K562 (cell line): Measurements from ENCODE around the gene MAGEB6. TPM values are rescaled to one million over a fixed set of nuclear protein-coding genes. Genes with fewer than 3 reads are reported as not detected.

Experiments used
- ATAC-seq: fragments of 200-7000 bp; cut with Tn5 transposase; 3 replicates; pipeline ENCODE4 v1.9.1; 2020; ENCODE audit warnings: moderate library complexity
- Bru-seq: library from RNA; stranded (reverse); fragments of 400-500 nt; gene quantifications from one replicate; lab custom pipeline; 2021; lab: Mats Ljungman, UMichigan
- BruChase-seq, 2 experiments: library from RNA; stranded (reverse); fragments of 400-500 nt; gene quantifications; one replicate each; lab custom pipeline; 2021; lab: Mats Ljungman, UMichigan
- BruUV-seq: library from RNA; stranded (reverse); fragments of 400-500 nt; replicated peaks from 2 replicates; lab custom pipeline; 2021; lab: Mats Ljungman, UMichigan
- CTCF ChIA-PET: fragments of 300-600 bp; formaldehyde crosslinking; extraction: SDS; loops from one replicate; lab custom pipeline; 2021; ENCODE audit warnings: low intra/inter-chr PET ratio; lab: Yijun Ruan, JAX
- POLR2A ChIA-PET: fragments of 300-600, 350-650 bp; sonication (Branson Sonifier 250); formaldehyde crosslinking; extraction: SDS; loops from one replicate; lab custom pipeline; 2021; ENCODE audit warnings: antibody characterized with exemption, inconsistent platforms; lab: Yijun Ruan, JAX
- DNase-seq, 4 experiments: peaks; one replicate each; pipeline versions ENCODE4 v3.0.0 to v3.0.0-alpha.2; 2011 to 2018; ENCODE audit warnings: low spot score in 3 of 4, mixed read lengths in 3 of 4; ENCODE audit errors: extremely low read depth in 1 of 4
- FAIRE-seq: peaks from 2 replicates; lab custom pipeline; 2011; peaks lifted over from hg19 to GRCh38; lab: Jason Lieb, UNC
- H2AFZ ChIP-seq: 2 replicates; pipeline ENCODE4 v1.6.0; 2011; ENCODE audit warnings: low read depth, low read length, control low read depth, inconsistent platforms
- H3K27ac ChIP-seq: fragments of 200-600 bp; 3 replicates; pipeline ENCODE4 v1.8.0; 2011; ENCODE audit warnings: low read depth, mild to moderate bottlenecking, control low read depth, inconsistent platforms, low read length, moderate library complexity, mixed read lengths; ENCODE audit errors: extremely low read depth
- H3K27me3 ChIP-seq, 2 experiments: fragments of 300-600 bp in 1 of 2; 2 replicates in 1 of 2; 3 replicates in 1 of 2; pipeline versions ENCODE4 v1.6.0 to v1.8.0; 2011; ENCODE audit warnings: inconsistent platforms in 2 of 2, low read length in 2 of 2, mild to moderate bottlenecking in 1 of 2, mixed read lengths in 1 of 2, moderate library complexity in 1 of 2; ENCODE audit not compliant: control insufficient read depth in 2 of 2, insufficient read depth in 2 of 2
- H3K36me3 ChIP-seq: fragments of 300-600 bp; 3 replicates; pipeline ENCODE4 v1.8.0; 2011; ENCODE audit warnings: mild to moderate bottlenecking, low read length, inconsistent platforms; ENCODE audit not compliant: control insufficient read depth, insufficient read depth
- H3K4me1 ChIP-seq, 2 experiments: fragments of 200-600 bp in 1 of 2; replicated peaks in 1 of 2; 2 replicates in 1 of 2; 3 replicates in 1 of 2; pipeline versions ENCODE4 v1.5.1 to v1.8.0; 2011; ENCODE audit warnings: inconsistent platforms in 2 of 2, low read length in 2 of 2, mild to moderate bottlenecking in 1 of 2, mixed read lengths in 1 of 2, moderate library complexity in 1 of 2; ENCODE audit not compliant: control insufficient read depth in 2 of 2, insufficient read depth in 2 of 2
- H3K4me2 ChIP-seq: 2 replicates; pipeline ENCODE4 v1.6.1; 2011; ENCODE audit warnings: low read length, control low read depth, inconsistent platforms, mixed read lengths; ENCODE audit not compliant: insufficient read depth
- H3K4me3 ChIP-seq: fragments of 200-600 bp; sonication (generic), shearing (Covaris generic); 2 replicates; pipeline ENCODE4 v1.5.1; 2016; ENCODE audit warnings: control low read depth, inconsistent platforms
- H3K79me2 ChIP-seq: fragments of 200-600 bp; 3 replicates; pipeline ENCODE4 v1.8.0; 2011; ENCODE audit warnings: low read length, inconsistent platforms; ENCODE audit not compliant: control insufficient read depth, insufficient read depth
- H3K9ac ChIP-seq, 2 experiments: 2 replicates each; pipeline versions ENCODE4 v1.6.0 to v1.6.1; 2011; ENCODE audit warnings: low read depth in 2 of 2, low read length in 2 of 2, control low read depth in 1 of 2, inconsistent platforms in 1 of 2, mild to moderate bottlenecking in 1 of 2, mixed read lengths in 1 of 2; ENCODE audit not compliant: insufficient read depth in 1 of 2
- H3K9me1 ChIP-seq: one replicate; pipeline ENCODE4 v1.6.0; 2011; ENCODE audit warnings: inconsistent platforms, mild to moderate bottlenecking, low read length, moderate library complexity; ENCODE audit not compliant: control insufficient read depth, insufficient read depth
- H3K9me3 ChIP-seq: replicated peaks from 2 replicates; pipeline ENCODE4 v1.5.1; 2011; ENCODE audit warnings: low read depth, low read length, inconsistent platforms; ENCODE audit not compliant: control insufficient read depth, insufficient read depth
- H4K20me1 ChIP-seq: replicated peaks from 2 replicates; pipeline ENCODE4 v1.6.1; 2011; ENCODE audit warnings: low read length, inconsistent platforms, mixed read lengths; ENCODE audit not compliant: control insufficient read depth, insufficient read depth
- BDP1 ChIP-seq: IDR thresholded peaks from 3 replicates; pipeline ENCODE4 v1.6.1; 2011; ENCODE audit not compliant: insufficient read length, insufficient read depth
- COPS2 ChIP-seq: fragments of 450-650 bp; conservative IDR thresholded peaks from 2 replicates; pipeline ENCODE4 v1.6.1; 2016; ENCODE audit warnings: mild to moderate bottlenecking, moderate library complexity
- DDX20 ChIP-seq: fragments of 450-650 bp; IDR thresholded peaks from 2 replicates; pipeline ENCODE4 v1.6.1; 2016; ENCODE audit warnings: missing genetic modification characterization, low read depth, mild to moderate bottlenecking, missing compliant biosample characterization, moderate library complexity
- WGBS: fragments of 100-300 bp; shearing (Covaris generic); methylation state at CpG from one replicate; pipeline ENCODE4 v1.1.6; 2016; ENCODE audit warnings: low coverage, mixed read lengths; ENCODE audit not compliant: insufficient coverage; ENCODE audit errors: missing lambda C conversion rate; 5-methylcytosine and 5-hydroxymethylcytosine counted together
- in situ Hi-C: fragments of 300-500 bp; cut with MboI; formaldehyde crosslinking; loops from 4 replicates; pipeline ENCODE4 v1.15.0; 2018; ENCODE audit warnings: inconsistent platforms, mixed read lengths
- intact Hi-C: fragments of 100-400 bp; cut with micrococcal nuclease; formaldehyde crosslinking; loops from 2 replicates; pipeline ENCODE4 v1.14.2; 2022
- long read RNA-seq, 3 experiments: library from polyadenylated mRNA in 2 of 3; library from RNA in 1 of 3; unstranded in 2 of 3; stranded (forward) in 1 of 3; transcript quantifications; one replicate each; pipeline ENCODE4 v2.0.0, GENCODE V29; 2019 to 2022
- polyA minus RNA-seq, 3 experiments: library from RNA; depleted of rRNA, polyadenylated mRNA; stranded (reverse); fragments of >200 nt; gene quantifications; 2 replicates each; pipeline ENCODE4 v1.2.3, GENCODE V29; 2011
- polyA plus RNA-seq, 8 experiments: library from polyadenylated mRNA; depleted of rRNA in 4 of 8; stranded (reverse) in 5 of 8; unstranded in 3 of 8; fragments of >200 nt; fragmentation: Nextera tagmentation in 2 of 8; fragmentation: Illumina TruSeq in 1 of 8; extraction: Ambion mirVana in 2 of 8; extraction: Trizol in 1 of 8; gene quantifications; 2 replicates each; pipeline versions ENCODE4 v1.2.1 to v1.2.3, GENCODE V29; 2011 to 2014; ENCODE audit warnings: inconsistent platforms in 1 of 8, missing spikeins in 1 of 8
- total RNA-seq, 7 experiments: library from RNA; depleted of rRNA in 6 of 7; stranded (reverse); fragments of >200 nt in 6 of 7; fragmentation: Illumina TruSeq in 2 of 7; extraction: Trizol in 2 of 7; gene quantifications; 2 replicates each; pipeline versions ENCODE4 v1.2.1 to v1.2.3, GENCODE V29; 2011 to 2021; ENCODE audit warnings: low replicate concordance in 1 of 7
- TF ChIP-seq, protein P1 (sequence below): fragments of 200-800 bp; sonication (Bioruptor generic); IDR thresholded peaks from 2 replicates; pipeline ENCODE4 v1.6.1; 2017; ENCODE audit warnings: missing genetic modification characterization, missing compliant biosample characterization

MAGEB6 gene, protein sequence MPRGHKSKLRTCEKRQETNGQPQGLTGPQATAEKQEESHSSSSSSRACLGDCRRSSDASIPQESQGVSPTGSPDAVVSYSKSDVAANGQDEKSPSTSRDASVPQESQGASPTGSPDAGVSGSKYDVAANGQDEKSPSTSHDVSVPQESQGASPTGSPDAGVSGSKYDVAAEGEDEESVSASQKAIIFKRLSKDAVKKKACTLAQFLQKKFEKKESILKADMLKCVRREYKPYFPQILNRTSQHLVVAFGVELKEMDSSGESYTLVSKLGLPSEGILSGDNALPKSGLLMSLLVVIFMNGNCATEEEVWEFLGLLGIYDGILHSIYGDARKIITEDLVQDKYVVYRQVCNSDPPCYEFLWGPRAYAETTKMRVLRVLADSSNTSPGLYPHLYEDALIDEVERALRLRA
- total RNA-seq (2011; cell fraction: chromatin; rRNA removed; ENCODE audit: low replicate concordance), result not detected in 2 replicates
- not detected in 2 replicates for total RNA-seq (2011; cell fraction: nucleolus; rRNA removed)
- total RNA-seq (2011; cell fraction: nucleoplasm; rRNA removed), result not detected in 2 replicates
- total RNA-seq (2014; rRNA removed), result 0.14 TPM in 1 of 2 replicates, not detected in the other
- 0.13 and 0.18 TPM in 2 replicates for total RNA-seq (2014; rRNA removed; fragmentation: Illumina TruSeq; extraction: Trizol)
- total RNA-seq (2015; rRNA removed; fragmentation: Illumina TruSeq; extraction: Trizol), result 0.11 TPM in 2 replicates
- 0.11 TPM in 1 of 2 replicates, not detected in the other for total RNA-seq (2021)
- 0.04 and 0.11 TPM in 2 replicates for polyA plus RNA-seq (2011; rRNA removed)
- 0.12 TPM in 1 of 2 replicates, not detected in the other for polyA plus RNA-seq (2011; cell fraction: cytosol; rRNA removed)
- 0.07 TPM in 1 of 2 replicates, not detected in the other for polyA plus RNA-seq (2011; cell fraction: nucleus; rRNA removed)
- polyA plus RNA-seq (2012), result 0.18 and 0.46 TPM in 2 replicates
- 0.19 TPM in 1 of 2 replicates, not detected in the other for polyA plus RNA-seq (2014; fragmentation: Illumina TruSeq; extraction: Trizol)
- under 1 TPM; 0.07 TPM for polyA plus RNA-seq (2014; fragmentation: Nextera tagmentation; extraction: Ambion mirVana)
- polyA plus RNA-seq (2014; rRNA removed), result 0.15 TPM in 1 of 2 replicates, not detected in the other
- 0.11 TPM in 1 of 2 replicates, not detected in the other for polyA minus RNA-seq (2011; rRNA and poly(A)+ RNA removed)
- polyA minus RNA-seq (2011; cell fraction: cytosol; rRNA and poly(A)+ RNA removed), result not detected in 2 replicates
- polyA minus RNA-seq (2011; cell fraction: nucleus; rRNA and poly(A)+ RNA removed), result not detected in 2 replicates
- Bru-seq, nascent RNA, result not detected
- BruChase-seq, experiment 1, labeled RNA remaining after a 2-hour chase, result percentile 16 among the genes with signal in this experiment
- BruChase-seq, experiment 2, labeled RNA remaining after a 6-hour chase, result percentile 17 among the genes with signal in this experiment
- long read RNA-seq, experiment 1, partial matches to known transcripts, result 0 of 4 reads
- long read RNA-seq, experiment 1, other reads (novel, unspliced or antisense), result 4 of 4 reads
- long read RNA-seq, experiment 2, result 0 reads
- long read RNA-seq, experiment 3, result 0 reads

DNA sequence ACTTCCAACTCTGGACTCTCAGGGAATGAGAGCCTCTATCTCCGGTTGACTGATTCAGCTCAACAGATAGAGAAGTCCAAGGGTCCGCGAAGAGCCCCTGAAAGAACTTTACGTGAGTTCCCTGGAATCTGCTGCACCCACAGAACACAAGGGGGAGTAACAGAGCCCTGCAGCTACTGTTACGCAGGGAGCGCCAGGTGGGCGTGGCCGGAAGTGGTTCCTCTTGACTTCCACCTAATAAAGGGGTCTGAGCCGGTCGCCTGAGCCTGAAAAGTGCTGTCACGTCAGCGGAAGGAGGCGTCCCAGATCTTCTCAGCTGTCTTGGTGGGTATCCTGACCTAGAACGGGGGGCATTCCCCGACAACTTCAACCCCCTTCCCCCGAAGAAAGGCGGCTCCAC, at the start of gene MAGEB6:
Gene MAGEB6, plus strand, starts transcription at position 237 of the 400 bp plus-strand sequence. CDS start 1,407 bp downstream, outside the sequence.
- in situ Hi-C loops (no loop called here), intact Hi-C loops (no loop called here)
- ATAC-seq, result no peak
- DNase-seq, result peak in 1 of 4 experiments; percentile 0
- Histone ChIP-seq H3K9ac (no peak within 1 kb of the TSS), H3K79me2 (no peaks in the 10 kb centered on the region), H3K4me2 (no peak within 1 kb of the TSS), H3K4me1 (no peaks in the 10 kb centered on the region), H2AFZ (no peak within 1 kb of the TSS), H4K20me1 (no peaks in the 10 kb centered on the region), H3K9me1 (no peaks in the 10 kb centered on the region), H3K4me3 (no peak within 1 kb of the TSS), H3K36me3 (no peaks in the 10 kb centered on the region), H3K27ac (no peak within 1 kb of the TSS), H3K27me3 (no peaks in the 10 kb centered on the region), H3K9me3 (no peaks in the 10 kb centered on the region)
- no peak for FAIRE-seq
- no peak for TF ChIP-seq BDP1
- no peak for TF ChIP-seq DDX20 (tag)
- TF ChIP-seq, protein P1, sequence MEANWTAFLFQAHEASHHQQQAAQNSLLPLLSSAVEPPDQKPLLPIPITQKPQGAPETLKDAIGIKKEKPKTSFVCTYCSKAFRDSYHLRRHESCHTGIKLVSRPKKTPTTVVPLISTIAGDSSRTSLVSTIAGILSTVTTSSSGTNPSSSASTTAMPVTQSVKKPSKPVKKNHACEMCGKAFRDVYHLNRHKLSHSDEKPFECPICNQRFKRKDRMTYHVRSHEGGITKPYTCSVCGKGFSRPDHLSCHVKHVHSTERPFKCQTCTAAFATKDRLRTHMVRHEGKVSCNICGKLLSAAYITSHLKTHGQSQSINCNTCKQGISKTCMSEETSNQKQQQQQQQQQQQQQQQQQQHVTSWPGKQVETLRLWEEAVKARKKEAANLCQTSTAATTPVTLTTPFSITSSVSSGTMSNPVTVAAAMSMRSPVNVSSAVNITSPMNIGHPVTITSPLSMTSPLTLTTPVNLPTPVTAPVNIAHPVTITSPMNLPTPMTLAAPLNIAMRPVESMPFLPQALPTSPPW, result no peak
- TF ChIP-seq COPS2, result no peak
- 1% methylated on average over 11 of the region's 17 CpGs for WGBS
- no TSS peak for BruUV-seq
- POLR2A ChIA-PET, result interaction anchor here (0.6 kb wide), 1 partner anchor 366 kb away, joined by 4 read pairs; no protein-coding TSS in a partner anchor
- CTCF ChIA-PET, result no interaction called here
